SU-DHL-6 (cell line): ENCODE measurements around the gene COG1.

ENCODE experiments used
- CTCF ChIP-seq: fragments of 200-600 bp; sonication (generic); IDR thresholded peaks from one replicate; pipeline ENCODE4 v1.5.1; 2017; ENCODE audit warnings: antibody characterized with exemption, mild to moderate bottlenecking, low read length, moderate library complexity; ENCODE audit not compliant: insufficient read depth, poor library complexity, severe bottlenecking
- EZH2phosphoT487 ChIP-seq: fragments of 200-600 bp; sonication (generic), shearing (Covaris generic); conservative IDR thresholded peaks from 2 replicates; pipeline ENCODE4 v1.6.1; 2018; ENCODE audit warnings: mild to moderate bottlenecking, antibody characterized with exemption, low read length, moderate library complexity, mixed read lengths

DNA sequence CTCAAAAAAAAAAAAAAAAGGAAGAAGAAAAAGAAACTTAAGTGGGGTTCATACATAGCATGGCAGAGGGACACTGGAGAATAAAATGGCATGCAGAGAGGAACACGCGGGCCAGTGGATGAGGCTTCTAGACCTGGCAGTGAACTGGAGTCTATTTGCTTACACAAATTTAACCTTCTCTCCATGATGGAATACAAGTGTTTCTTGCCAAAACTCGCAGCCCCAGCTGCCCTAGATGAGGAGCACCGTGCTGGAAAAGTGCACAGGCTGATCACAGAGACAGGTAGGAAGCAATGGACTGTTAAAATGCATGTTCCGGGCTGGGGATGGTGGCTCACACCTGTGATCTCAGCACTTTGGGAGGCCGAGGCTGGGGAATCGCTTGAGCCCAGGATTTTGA, 18.7 kb upstream of the COG1 start:
- TF ChIP-seq CTCF, result no peak
- TF ChIP-seq EZH2phosphoT487, result no peak
